DND-41 (cell line): ENCODE measurements around the gene HIBCH.

Source experiments
- EZH2 ChIP-seq: IDR thresholded peaks from 3 replicates; pipeline ENCODE4 v1.6.1; 2012; ENCODE audit warnings: borderline replicate concordance, low read depth, mild to moderate bottlenecking, moderate library complexity, low read length, inconsistent platforms; ENCODE audit not compliant: severe bottlenecking
- TF ChIP-seq, protein P1 (sequence below): IDR thresholded peaks from 2 replicates; pipeline ENCODE4 v1.5.1; 2012; ENCODE audit warnings: borderline replicate concordance, low read length, moderate library complexity, mild to moderate bottlenecking; ENCODE audit not compliant: poor library complexity, severe bottlenecking; ENCODE audit errors: extremely low read depth

DNA sequence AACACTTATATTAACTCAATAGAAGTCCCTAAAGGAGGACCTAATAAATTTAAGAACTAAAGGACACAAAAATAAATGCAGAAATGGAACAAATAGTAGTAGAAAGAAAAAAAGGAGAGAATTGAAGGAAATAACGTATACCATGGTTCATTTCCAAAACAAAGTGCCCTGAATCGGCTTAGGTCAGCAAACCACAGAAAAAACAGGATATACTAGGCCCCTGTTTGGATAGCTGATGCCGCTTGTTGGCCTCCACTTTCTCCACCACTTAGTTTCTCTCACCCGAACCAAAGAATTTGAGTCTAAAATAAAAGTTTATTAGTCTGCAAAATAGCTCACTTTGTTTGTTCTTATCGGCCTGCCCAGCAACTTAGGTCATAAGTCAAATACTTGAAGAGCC, 100.4 kb downstream of the HIBCH start:
- TF ChIP-seq, protein P1, sequence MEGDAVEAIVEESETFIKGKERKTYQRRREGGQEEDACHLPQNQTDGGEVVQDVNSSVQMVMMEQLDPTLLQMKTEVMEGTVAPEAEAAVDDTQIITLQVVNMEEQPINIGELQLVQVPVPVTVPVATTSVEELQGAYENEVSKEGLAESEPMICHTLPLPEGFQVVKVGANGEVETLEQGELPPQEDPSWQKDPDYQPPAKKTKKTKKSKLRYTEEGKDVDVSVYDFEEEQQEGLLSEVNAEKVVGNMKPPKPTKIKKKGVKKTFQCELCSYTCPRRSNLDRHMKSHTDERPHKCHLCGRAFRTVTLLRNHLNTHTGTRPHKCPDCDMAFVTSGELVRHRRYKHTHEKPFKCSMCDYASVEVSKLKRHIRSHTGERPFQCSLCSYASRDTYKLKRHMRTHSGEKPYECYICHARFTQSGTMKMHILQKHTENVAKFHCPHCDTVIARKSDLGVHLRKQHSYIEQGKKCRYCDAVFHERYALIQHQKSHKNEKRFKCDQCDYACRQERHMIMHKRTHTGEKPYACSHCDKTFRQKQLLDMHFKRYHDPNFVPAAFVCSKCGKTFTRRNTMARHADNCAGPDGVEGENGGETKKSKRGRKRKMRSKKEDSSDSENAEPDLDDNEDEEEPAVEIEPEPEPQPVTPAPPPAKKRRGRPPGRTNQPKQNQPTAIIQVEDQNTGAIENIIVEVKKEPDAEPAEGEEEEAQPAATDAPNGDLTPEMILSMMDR: no peak
- TF ChIP-seq EZH2: no peak
